HG03520 (cell line): ENCODE measurements around the gene SOX30.

Experiments used
- ATAC-seq: cut with Tn5 transposase; IDR thresholded peaks from one replicate; pipeline ENCODE4 v1.9.1; 2021; ENCODE audit warnings: mild to moderate bottlenecking, moderate library complexity; ENCODE audit not compliant: unreplicated experiment

The SOX30 gene

DNA sequence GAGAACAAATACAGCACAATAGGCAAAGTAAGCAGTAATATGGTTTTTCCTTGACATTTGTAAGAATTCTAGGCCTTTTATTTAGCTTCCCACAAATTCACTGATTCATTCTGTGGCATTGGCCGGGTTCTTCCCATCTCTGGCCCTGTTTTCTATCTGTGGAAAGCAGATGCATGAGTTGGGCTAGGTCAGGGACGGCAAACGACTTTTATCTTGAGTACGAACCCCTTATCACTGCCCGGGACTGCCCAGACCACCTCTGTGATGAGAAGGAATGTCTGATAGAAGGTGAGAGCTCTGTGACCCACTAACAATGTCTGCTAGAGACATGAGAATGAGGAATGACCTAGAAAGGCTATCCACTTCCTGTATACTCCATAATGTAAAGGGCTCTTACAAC lies 41.2 kb downstream of the SOX30 start:
- no peak for ATAC-seq

DNA sequence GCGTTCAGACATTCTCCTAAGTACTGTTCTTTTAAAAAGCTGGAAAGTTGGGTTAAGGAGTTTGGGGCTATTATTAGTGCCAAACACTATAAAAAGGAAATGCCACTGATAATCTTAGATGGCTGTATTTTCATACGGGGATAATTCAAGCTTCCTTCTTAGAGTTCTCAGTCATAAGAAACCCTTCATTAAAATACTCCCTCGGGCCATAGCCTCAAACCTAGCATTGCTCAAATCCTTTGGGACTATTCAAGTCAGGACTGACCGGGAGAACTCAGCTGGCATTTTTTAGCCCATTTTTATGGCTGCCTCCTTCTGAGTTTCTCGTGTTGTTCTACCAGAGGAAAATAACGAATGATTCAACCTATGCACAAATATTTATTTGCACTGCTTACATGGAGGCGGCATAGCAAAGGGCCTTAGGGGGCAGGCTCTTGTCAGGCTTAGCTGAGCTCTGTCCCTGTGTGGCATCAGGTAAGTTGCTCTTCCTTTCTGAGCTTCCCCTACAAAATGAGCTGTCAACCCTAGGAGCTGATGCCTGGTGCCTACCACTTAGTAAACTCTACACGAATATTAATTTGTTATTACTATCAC lies 43.2 kb downstream of the SOX30 start:
- ATAC-seq = no peak

DNA sequence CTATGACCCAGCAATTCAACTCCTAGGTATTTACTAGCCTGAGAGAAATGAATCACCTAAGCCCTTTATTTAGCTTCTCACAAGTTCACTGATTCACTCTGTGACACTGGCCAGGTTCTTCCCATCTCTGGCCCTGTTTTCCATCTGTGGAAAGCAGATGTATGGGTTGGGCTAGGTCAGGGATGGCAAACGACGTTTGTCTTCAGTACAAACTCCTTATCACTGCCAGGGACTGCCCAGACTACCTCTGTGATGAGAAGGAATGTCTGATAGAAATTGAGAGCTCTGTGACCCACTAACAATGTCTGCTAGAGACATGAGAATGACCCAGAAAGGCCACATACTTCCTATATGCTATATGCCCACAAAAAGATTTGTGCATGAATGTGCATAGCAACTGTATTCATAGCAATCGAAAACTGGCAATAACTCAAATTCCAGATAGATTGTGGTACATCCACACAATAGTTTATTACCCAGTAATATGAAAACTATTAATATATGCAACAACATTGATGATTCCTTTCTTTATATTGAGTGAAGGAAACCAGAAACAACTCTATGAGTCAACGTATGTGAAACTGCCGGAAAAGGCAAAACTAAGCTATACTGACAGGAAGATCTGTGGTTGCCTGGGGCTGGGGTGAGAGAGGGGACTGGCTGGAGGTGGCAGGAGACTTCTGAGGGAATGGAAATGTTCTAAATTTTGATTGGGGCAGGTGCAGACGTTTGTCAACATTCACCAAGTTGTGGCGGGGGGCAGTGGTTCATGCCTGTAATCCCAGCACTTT lies 44.7 kb downstream of the SOX30 start:
- peak; percentile 45 for ATAC-seq

DNA sequence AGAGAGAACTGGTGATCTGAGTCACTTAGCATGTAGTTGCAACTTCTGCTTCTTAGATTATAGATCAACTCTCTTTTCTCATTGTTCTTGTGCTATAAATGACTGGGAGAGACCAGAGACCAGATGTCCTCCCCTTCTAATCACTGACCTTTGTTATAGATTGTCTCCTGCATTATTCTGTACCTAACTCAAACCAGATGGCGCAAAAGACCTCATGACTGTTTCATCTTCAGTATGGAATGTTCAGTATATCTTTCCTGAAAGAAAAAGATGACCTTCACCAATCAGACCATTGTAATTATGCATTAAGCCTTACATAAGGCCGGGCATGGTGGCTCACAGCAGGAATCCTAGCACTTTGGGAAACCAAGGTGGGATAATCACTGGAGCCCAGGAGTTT lies 46.2 kb downstream of the SOX30 start:
- no peak for ATAC-seq

DNA sequence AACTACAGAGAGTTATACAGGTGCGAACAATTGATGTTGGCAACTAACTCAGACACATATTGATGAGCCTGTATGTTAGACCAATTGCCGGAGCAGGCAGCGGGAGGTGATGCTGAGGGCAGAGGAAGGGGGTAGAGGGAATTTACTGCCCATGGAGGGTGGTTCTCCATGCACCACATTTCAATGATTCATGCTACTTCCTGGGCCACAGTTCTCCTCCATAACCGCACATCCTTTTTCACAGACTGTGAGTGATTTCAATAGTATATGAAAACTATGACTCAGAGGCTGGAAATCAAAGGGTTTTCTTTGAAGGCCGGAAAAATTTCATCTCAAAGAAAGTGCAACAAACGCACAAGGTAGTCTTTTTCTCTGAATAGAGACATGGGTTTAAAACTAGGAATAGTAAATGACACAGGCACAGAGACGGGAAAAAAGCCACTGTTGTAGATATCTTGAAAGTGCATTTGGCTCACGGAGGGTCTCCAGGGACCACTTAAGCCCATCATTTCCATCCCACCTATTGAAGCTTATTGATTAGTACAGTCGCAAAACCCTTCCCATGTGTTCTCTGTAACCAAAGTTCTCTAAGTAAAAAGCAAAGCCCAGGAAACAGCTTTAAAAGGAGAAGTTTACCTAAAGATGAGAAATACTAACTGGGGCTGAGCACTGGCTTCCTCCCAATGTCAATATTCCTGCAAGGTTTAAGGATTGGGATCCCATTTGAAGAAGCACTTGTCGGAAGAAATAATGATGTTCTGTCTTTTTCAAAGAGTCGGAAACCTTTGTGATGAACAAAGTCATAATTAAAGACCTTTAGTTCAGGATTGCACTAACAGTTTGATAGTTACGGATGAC lies 48.7 kb downstream of the SOX30 start:
- ATAC-seq = no peak

DNA sequence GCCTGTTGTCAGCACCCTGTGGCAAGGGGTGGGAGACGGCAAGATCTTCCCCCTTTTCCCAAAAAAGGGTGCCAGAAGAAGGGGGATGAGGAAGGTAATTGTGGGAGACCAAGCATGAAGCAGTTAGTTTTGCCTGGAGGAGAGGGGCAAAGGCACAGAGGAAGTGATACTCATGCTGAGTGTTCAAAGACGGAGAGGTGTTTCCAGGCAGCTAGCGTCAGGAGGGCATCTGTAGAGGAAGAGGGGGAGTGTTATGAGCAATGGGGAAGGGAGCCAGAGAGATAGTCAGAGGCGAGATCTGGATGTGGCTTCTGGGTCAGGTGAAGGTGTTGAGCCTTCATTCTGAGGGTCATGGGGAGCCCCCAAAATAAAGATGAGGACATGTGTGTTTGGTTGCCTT lies 49.7 kb downstream of the SOX30 start:
- peak; percentile 33 for ATAC-seq

DNA sequence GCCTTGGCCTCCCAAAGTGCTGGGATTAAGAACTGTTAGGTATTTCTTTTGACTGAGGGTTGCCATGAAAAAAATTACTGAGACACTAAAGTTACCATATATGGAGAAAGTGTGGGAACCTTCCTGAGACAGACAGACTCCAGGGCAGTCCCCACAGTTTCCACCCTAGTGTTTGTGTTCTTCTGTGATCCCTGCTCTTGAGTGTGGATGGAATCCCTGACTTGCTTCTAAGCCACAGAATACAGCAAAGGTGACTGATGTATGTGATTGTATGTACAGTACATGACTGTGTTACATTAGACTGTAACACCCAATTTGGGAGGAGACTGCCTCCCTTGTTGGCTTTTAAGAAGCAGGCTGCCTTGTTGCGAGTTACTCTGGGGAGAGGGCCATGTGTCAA lies 52.0 kb downstream of the SOX30 start:
- ATAC-seq = no peak

DNA sequence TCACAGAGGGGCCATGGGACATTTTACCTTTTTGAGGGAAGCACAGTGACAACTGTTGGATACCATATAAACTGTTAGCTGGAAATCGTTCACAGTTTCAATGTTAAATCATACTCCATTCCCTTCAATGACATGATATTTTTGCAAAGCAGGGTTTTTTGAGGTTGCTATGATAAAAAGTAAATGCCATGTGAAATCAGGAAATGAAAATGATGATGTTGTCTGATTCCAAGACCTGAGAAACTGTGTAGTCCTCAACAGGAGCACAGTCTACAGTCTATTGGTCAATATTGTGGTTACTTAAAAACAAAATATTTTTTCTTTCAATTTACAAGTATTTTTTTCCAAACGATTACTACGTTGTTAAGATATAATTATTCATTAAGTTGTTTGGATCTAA lies 52.7 kb downstream of the SOX30 start:
- no peak for ATAC-seq

DNA sequence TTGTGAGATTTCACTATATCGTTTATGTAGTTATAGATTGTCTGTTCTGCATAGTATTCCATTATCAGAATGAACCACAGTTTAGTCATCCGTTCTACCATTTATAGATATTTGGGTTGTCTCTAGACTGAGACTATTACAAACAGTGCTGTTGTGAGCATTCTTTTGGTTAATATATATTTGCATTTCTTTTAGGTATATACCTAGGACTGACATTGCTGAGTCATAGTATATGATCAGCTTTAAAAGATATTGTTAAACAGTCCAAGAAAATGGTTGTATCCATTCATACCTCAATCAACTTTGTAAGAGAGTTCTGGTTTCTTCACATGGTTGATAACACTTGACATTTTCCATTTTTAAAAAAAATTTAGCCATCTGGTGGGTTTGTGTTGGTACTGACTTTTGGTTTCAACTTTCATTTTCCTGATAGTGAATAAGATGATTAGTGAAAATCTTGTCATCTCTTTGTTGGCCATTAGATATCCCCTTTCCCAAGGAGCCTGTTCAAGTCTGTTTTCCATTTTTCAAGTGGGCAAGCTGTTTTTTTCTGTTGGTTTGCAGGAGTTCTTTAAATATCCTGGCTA lies 53.8 kb downstream of the SOX30 start:
- ATAC-seq = no peak

DNA sequence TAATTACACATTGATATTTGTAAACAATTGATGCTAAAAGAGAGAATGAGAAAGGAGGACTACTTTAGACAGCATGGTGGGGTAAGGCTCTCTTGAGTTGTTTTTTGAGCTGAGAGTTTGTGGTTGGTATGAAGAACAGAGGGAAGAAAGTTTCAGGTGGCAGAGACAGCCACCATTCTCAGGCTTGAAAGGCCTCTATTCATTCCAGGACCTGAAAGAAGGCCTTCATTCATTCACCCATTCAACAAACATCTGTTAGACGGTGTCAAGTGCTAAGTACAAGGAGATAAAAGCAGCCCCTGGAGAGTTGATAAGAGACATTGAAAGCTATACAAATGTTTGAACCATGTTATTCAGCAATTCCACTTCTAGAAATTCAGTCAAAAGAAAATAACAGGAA lies 55.0 kb downstream of the SOX30 start:
- ATAC-seq = no peak

DNA sequence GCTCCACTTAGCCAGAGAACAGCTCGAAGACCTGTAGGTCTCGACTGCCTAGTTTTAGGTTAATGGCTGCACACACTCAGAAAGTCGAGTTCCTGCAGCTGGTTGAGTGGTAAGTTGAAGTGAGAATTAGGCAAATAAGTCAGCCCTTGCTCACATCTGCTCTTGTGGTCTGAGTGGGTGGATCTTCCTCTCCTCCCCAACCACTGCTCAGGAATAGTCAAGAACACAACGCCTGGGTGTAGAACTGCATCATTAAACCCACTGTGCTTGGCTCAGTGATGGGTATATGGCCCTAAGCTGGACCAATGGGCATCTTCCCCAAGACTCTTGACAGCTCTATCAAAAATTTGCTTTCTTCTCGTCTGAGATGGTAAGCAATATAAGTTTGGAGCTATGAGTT lies 55.8 kb downstream of the SOX30 start:
- ATAC-seq = peak; percentile 90

DNA sequence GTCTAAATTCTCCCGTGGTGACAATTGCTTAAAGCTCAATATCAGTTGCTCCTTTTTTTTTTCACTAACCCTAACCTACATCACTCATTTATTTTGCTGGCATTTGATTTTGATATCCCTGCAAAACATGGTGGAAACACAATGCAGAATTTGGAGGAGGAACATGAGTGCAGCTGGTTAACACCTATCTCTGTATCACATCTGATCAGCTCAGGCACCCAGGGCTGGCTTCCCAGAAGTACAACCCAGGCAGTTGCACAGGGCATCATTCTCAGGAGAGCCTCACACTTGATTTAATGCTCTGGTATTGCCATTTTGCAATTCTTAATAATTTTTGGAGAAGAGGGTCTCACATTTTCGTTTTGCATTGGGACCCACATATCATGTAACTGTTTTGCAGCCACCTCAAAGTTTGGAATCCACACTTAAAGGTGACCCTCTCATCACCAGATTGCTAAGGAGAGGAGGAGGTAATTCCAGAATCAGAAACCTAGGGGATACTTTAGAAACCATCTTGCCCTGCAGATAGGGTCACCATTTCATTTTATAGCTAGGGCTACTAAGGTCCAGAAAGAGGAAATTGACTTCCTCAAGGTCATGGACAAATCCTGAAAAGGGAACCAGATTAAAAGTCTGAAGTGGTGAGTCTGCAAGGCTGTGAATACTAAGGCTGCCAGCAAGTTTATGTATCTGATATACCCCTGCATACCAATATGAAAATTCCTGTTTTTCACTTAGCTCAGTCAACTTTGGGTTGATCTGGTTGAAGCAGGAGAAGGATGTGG lies 57.4 kb downstream of the SOX30 start:
- no peak for ATAC-seq

DNA sequence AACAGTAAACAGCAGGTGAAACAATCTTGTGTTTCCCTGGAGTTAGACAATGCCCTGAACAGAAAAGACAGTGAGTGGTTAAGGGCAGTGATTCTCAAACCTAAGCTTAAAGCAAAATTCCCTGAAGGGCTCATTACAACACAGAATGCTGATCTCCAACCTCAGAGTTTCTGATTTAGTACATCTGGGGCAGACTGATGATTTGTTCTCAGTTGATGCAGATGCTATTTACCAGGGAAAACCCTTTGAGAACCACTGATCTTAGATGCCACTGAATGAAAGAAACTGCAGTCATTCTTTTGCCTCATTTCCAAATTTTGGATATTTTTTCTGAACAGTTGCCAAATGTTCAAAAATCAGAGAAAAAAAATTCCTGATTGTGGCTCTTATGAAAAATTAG lies 58.0 kb downstream of the SOX30 start:
- ATAC-seq = no peak

DNA sequence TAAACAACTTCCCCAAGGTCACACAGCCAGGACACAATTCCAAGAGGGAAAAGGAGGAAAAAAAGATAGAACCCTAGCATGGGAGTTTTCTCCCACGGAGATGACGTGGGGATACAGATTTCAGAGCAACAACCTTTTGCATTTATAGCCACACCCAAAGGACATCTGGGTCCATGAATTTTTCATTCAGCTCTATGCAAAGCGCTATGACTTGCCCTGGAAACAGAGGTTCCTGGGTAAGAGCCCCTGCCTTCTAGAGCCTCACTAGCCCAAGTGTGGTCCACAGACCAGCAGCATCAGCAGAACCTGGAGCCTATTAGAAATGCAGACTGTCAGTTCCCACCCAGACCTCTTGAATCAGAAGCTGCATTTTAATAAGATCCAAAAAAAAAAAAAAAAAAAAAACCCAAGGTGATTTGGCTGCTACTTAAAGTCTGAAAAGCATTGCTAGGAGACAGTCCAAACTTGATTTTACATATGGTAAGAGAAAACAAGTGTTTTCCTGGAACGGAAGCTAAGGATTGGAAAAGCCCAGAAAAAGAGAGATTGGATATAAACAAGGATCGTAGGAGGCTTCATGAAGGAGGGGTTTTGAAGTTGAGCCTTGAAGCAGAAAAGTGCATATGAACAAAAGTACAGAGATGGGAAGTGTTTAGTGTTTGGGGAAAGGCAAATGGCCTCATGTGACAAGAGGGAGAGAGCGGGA lies 59.0 kb downstream of the SOX30 start:
- ATAC-seq = no peak

DNA sequence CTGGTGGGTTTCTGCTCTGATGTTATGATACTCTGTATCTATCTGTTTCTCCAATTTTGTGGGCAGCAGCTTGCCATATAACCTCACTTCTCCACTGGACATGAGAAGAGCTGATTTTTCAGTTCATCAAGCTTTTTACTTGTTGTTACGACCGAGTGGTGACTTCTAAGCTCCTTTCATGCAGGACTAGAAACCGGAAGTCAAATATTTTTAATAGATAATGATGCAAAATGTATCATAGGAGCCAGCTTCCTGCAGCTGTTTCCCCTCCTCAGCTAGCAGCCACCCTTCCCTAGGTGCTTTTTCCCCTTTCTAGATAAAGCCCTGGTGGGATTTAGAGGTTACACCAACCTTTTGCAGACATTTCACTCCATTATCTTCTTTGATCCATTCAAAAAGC lies 59.6 kb downstream of the SOX30 start:
- no peak for ATAC-seq

DNA sequence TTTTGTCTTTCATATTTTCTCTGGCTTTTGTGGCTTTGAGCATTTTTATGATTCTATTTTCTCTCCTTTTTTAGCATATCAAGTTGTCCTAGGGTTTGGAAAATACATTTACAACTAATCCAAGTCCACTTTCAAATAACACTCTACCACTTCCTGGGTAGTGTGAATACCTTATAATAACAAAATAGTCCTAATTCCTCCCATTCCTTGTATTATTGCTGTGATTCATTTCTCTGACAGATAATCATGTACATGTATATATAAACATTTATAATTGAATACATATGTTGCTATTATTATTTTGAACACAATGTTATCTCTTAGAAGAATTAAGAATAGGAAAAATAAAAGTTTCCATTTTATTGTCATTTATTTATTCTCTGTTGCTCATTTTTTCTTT lies 61.8 kb downstream of the SOX30 start:
- ATAC-seq = no peak

DNA sequence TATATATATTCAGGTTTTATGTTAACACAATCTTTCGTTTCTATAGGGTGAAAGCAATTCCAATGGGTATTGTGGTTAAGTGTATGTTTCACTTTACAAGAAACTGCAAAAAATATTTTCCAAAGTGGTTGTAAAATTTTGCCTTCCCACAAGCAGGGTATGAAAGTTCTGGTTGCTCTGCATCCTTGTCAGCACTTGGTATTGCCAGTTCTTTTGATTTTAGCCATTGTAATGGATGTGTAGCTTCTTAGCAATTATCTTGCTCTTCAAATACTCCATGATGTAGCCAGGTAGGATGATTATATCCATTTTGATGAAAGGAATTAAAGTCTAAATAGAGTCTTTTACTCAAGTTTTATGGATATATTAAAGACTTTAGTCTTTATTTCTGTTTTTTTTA lies 67.6 kb downstream of the SOX30 start:
- no peak for ATAC-seq

DNA sequence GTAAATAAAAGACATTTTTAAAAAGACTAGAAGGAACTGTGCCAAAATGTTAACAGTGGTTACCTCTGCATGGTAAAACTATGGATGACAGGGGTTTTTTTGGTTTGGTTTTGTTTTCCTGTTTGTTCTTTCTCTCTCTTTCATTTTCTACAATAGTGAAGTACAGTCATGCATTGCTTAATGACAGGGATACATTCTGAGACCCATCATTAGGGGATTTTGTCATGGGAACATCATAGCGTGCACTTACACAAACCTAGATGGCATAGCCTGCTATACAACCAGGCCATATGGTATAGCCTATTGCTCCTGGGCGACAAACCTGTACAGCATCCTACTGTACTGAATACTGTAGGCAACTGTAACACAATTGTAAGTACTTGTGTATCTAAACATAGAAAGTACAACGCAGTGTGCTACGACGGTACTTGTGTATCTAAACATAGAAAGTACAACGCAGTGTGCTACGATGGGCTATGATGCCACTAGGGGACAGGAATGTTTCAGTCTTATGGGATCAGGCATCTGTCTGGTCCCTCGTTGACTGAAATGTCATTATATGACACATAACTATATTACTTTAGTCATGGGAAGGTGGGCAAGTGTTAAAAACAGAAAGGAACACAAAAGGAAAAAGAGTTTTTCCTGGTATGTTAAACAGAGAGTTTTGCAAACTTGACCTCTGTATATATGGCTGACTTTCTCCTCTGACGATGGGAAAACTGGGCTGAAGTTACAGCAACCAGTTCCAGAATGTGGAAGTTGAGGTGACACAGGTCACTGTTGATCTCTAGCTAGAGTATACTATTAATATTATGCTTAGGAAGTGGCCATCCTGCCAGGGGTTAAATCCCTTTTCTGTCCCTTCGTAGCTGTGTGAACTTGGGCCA lies 69.3 kb downstream of the SOX30 start:
- ATAC-seq = no peak

DNA sequence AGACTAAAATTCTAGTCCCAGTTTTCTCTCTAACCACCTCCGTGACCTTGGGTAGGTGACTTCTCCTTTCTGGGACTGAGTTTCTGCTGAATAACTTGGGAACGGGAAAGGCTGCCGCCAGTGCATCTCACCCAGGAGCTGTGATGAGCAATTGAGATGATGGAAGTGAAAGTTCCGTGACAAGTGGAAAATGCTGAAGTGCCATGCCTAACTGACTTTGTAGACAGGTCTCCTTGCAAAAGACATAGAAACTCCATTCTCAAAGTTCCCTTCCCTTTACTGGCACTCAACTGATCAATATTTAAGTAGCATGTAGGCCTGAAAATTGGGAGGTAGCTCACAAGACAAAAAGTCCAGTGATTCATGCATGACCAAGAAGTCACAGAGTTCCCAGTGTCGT lies 70.3 kb downstream of the SOX30 start:
- no peak for ATAC-seq
